Suprapubic skin (tissue), 4 donors: ENCODE results near the gene NRK. TPM values are rescaled to one million over a fixed set of nuclear protein-coding genes. Genes with fewer than 3 reads are reported as not detected.
"Not testable (repeated sequence)": the region's sequence is repeated elsewhere in the genome, so short reads cannot be mapped to it uniquely, and the experiment has no call there.

ENCODE experiments used
- DNase-seq, 2 donors: peaks; one replicate each; pipeline ENCODE4 v3.0.0-alpha.2; 2019; ENCODE audit warnings: low spot score in 2 of 2
- H3K27ac ChIP-seq: fragments of 200-600 bp; sonication (generic); one replicate; pipeline ENCODE4 v1.5.1; 2019
- H3K27me3 ChIP-seq: fragments of 200-600 bp; sonication (generic); one replicate; pipeline ENCODE4 v1.5.1; 2019
- H3K36me3 ChIP-seq: fragments of 200-600 bp; sonication (generic); one replicate; pipeline ENCODE4 v1.5.1; 2019
- H3K4me1 ChIP-seq: fragments of 200-600 bp; sonication (generic); one replicate; pipeline ENCODE4 v1.5.1; 2019
- H3K4me3 ChIP-seq: fragments of 200-600 bp; sonication (generic); one replicate; pipeline ENCODE4 v1.5.1; 2019; ENCODE audit warnings: mild to moderate bottlenecking
- H3K9me3 ChIP-seq: fragments of 200-600 bp; sonication (generic); one replicate; pipeline ENCODE4 v1.5.1; 2019
- CTCF ChIP-seq, 2 donors: fragments of 200-600 bp in 1 of 2; fragments of 450-650 bp in 1 of 2; sonication (generic) in 1 of 2; IDR thresholded peaks; one replicate each; pipeline ENCODE4 v1.5.1; 2016 to 2019; ENCODE audit warnings: antibody characterized with exemption in 2 of 2, mild to moderate bottlenecking in 1 of 2, moderate library complexity in 1 of 2
- EP300 ChIP-seq: sonication (generic); formaldehyde crosslinking; IDR thresholded peaks from one replicate; pipeline ENCODE4 v1.6.1; 2017; ENCODE audit warnings: antibody characterized with exemption
- POLR2A ChIP-seq, 2 donors: fragments of 450-650 bp; IDR thresholded peaks; one replicate each; pipeline ENCODE4 v1.6.1; 2017; ENCODE audit warnings: antibody characterized with exemption in 2 of 2, mild to moderate bottlenecking in 2 of 2, moderate library complexity in 2 of 2
- POLR2AphosphoS5 ChIP-seq, 3 donors: sonication (generic); formaldehyde crosslinking; IDR thresholded peaks; one replicate each; pipeline ENCODE4 v1.6.1; 2017; ENCODE audit warnings: antibody characterized with exemption in 3 of 3
- WGBS: methylation state at CpG from one replicate; pipeline ENCODE4 v1.1.5; 2018; 5-methylcytosine and 5-hydroxymethylcytosine counted together
- total RNA-seq, 4 donors: library from RNA; depleted of rRNA; stranded (reverse); fragments of >200 nt; gene quantifications; one replicate each; pipeline ENCODE4 v1.1.0, GENCODE V29; 2016

The NRK gene
- total RNA-seq, 4 donors from 2014 or later = 0.38 to 0.64 TPM; not detected in 2

GRCh38 chrX:105999294-105999693 is 177.0 kb downstream of the NRK start:
- Histone ChIP-seq H3K4me3 (no peak overlapping the region), H3K27ac (no peak overlapping the region), H3K9me3 (no peaks in the 10 kb centered on the region), H3K4me1 (no peaks in the 10 kb centered on the region), H3K36me3 (no peaks in the 10 kb centered on the region), H3K27me3 (no peaks in the 10 kb centered on the region)
- TF ChIP-seq POLR2AphosphoS5 (IDR thresholded peaks at IDR 0.05) (no peak), CTCF (IDR thresholded peaks at IDR 0.05) (no peak), POLR2A (IDR thresholded peaks at IDR 0.05) (no peak), EP300 (no peak)
- WGBS = 45% methylated on average over 1 of the region's 1 CpG
- DNase-seq = no peak

- no peaks in the 10 kb centered on the region for H3K36me3 ChIP-seq
- H3K4me1 ChIP-seq = no peaks in the 10 kb centered on the region
- no peak for DNase-seq
- TF ChIP-seq CTCF (IDR thresholded peaks at IDR 0.05) (no peak), POLR2A (IDR thresholded peaks at IDR 0.05) (no peak), EP300 (no peak), POLR2AphosphoS5 (IDR thresholded peaks at IDR 0.05) (no peak)
- H3K27me3 ChIP-seq = no peaks in the 10 kb centered on the region
- no peaks in the 10 kb centered on the region for H3K9me3 ChIP-seq
- no peak overlapping the region for H3K27ac ChIP-seq
- H3K4me3 ChIP-seq = no peak overlapping the region
These were observed 177.9 kb downstream of the NRK start for GRCh38 chrX:106000203-106000602.

GRCh38 chrX:106000609-106001008 is 178.3 kb downstream of the NRK start:
- not testable (repeated sequence) for H3K4me1 ChIP-seq, H3K36me3 ChIP-seq
- WGBS = 74% methylated on average over 5 of the region's 5 CpGs

DNA sequence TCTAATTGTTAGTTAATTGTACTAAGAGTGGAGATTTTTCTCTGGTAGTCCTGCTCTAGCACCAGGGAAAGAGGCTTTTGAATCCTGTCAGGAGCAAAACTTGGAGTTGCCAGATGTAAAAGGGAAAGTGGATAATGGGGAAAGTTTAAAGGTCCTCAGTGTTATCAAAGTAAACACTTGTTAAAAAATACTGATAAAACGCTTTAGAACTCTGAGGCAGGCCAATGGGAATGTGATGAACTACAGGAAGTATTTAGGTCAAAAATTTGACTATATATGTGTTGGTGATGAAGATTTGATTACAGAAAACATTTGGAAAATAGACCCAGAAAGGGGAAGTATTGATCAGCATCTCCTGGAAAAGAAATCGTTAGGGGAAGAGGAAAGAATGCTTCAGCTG is 183.3 kb downstream of the NRK start:
- WGBS = 54% methylated on average over 2 of the region's 2 CpGs

More at GRCh38 chrX:106000609-106001008, 178.3 kb downstream of the NRK start:
- H3K9me3 ChIP-seq, H3K27me3 ChIP-seq, H3K4me3 ChIP-seq, DNase-seq, H3K27ac ChIP-seq: not testable (repeated sequence)

GRCh38 chrX:106007815-106008214 is 185.5 kb downstream of the NRK start:
- WGBS = 8% methylated on average over 1 of the region's 1 CpG
- Histone ChIP-seq H3K9me3 (no peaks in the 10 kb centered on the region), H3K36me3 (no peaks in the 10 kb centered on the region), H3K4me1 (no peaks in the 10 kb centered on the region), H3K4me3 (no peak overlapping the region), H3K27ac (no peak overlapping the region), H3K27me3 (no peaks in the 10 kb centered on the region)
- no peak for DNase-seq
- TF ChIP-seq POLR2AphosphoS5 (IDR thresholded peaks at IDR 0.05) (no peak), POLR2A (IDR thresholded peaks at IDR 0.05) (no peak), EP300 (no peak), CTCF (IDR thresholded peaks at IDR 0.05) (no peak)

More for the DNA sequence above, 183.3 kb downstream of the NRK start:
- no peak for TF ChIP-seq POLR2A (IDR thresholded peaks at IDR 0.05)
- TF ChIP-seq POLR2AphosphoS5 (IDR thresholded peaks at IDR 0.05) = no peak
- no peak for TF ChIP-seq EP300
- no peak for TF ChIP-seq CTCF (IDR thresholded peaks at IDR 0.05)
- Histone ChIP-seq H3K27ac (no peak overlapping the region), H3K36me3 (no peaks in the 10 kb centered on the region), H3K9me3 (no peaks in the 10 kb centered on the region), H3K4me3 (no peak overlapping the region), H3K4me1 (no peaks in the 10 kb centered on the region), H3K27me3 (no peaks in the 10 kb centered on the region)
- DNase-seq = no peak

Other genes starting within 250 kb of the NRK start
- gene SERPINA7, start 216.2 kb downstream of the NRK start, total RNA-seq = under 1 TPM in 1 of 4 donors, not detected in 3; 0.97 TPM